GM12865 (cell line): ENCODE results near the gene C17orf67.

Experiments used
- DNase-seq: peaks from one replicate; pipeline ENCODE4 v3.0.0; 2010; ENCODE audit warnings: low read depth
- H3K4me3 ChIP-seq: 2 replicates; pipeline ENCODE4 v1.5.1; 2011; ENCODE audit warnings: mild to moderate bottlenecking, low read depth, low read length, control low read depth
- TF ChIP-seq, protein P1 (sequence below): IDR thresholded peaks from 2 replicates; pipeline ENCODE4 v1.5.1; 2011; ENCODE audit warnings: low read length, control low read depth, low read depth, inconsistent platforms; ENCODE audit not compliant: insufficient read depth; ENCODE audit errors: missing control alignments

C17orf67 gene

DNA sequence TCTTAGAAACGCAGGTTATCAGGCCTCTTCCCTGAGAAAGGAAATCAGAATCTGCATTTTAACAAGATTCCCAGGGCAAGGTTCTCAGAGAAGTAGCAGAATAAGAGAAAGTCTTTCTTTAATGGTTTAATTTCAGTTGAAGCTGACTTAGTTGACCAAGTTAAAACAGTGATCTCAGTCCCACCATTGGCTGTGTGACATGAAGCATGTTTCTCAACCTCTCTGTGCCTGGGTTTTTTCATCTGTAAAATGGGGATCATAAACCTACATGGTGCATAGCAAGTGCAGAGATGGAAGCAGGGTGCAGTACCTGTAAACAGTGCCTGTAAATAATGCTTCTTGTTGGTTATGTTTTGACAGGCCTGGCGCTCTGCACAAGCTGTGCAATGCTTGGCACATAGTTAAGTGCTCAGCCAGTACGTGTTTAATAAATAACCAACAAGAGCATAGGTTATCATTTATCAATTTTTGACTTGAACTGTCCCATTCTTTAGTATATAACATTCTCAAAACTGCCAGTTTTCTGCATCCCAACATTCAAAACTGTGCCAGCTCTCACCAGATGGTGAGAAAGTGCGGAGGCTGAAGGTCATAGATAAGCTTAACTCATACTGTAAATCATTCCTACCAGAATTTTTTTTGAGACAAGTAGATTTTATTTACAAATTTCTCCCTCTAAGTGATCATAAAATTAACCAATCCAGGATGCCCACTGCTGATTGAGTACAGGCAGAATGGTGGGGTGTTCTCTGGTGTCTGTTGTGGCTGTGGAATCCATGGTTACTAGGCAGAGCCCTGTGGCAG is 6.9 kb downstream of the C17orf67 start:
- no peak for DNase-seq
- no peak overlapping the region for H3K4me3 ChIP-seq
- TF ChIP-seq, protein P1, sequence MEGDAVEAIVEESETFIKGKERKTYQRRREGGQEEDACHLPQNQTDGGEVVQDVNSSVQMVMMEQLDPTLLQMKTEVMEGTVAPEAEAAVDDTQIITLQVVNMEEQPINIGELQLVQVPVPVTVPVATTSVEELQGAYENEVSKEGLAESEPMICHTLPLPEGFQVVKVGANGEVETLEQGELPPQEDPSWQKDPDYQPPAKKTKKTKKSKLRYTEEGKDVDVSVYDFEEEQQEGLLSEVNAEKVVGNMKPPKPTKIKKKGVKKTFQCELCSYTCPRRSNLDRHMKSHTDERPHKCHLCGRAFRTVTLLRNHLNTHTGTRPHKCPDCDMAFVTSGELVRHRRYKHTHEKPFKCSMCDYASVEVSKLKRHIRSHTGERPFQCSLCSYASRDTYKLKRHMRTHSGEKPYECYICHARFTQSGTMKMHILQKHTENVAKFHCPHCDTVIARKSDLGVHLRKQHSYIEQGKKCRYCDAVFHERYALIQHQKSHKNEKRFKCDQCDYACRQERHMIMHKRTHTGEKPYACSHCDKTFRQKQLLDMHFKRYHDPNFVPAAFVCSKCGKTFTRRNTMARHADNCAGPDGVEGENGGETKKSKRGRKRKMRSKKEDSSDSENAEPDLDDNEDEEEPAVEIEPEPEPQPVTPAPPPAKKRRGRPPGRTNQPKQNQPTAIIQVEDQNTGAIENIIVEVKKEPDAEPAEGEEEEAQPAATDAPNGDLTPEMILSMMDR = no peak

DNA sequence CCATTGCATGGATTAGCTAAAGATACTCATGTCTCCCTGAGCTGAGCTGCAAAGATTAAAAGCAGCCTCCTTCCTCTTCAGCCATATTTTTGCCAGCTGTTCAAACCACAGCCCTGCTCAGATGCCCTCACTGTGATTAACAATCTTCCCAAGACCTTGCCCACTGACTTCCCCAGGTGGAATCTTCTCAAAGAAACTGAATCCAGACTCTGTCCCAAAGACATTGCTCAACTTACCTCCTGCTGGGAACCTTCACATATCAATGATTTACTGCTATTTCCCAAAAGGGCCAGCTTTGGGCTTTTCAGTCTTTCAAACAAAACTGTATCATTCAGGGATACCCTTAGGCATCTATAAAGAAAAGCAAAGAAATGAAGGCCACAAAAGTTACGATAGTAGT is 9.2 kb downstream of the C17orf67 start:
- H3K4me3 ChIP-seq = no peak overlapping the region
- DNase-seq = no peak
- TF ChIP-seq, protein P1 = no peak

DNA sequence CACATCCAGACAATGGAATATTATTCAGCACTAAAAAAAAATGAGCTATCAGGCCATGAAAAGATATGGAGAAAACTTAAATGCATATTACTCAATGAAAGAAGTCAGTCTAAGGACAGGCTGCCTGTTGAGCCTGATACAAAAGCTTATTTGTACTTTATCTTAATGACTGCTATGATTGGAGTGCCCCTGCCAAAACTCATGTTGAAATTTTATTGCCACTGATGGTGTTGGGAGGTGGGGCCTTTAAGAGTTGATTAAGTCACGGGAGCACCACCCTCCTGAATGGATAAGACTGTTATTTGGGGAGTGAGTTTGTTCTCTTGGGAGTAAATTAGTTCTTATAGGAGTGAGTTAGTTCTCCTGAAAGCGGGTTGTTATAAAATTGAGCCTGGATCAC is 9.9 kb downstream of the C17orf67 start:
- no peak overlapping the region for H3K4me3 ChIP-seq
- DNase-seq = no peak
- TF ChIP-seq, protein P1 = no peak

DNA sequence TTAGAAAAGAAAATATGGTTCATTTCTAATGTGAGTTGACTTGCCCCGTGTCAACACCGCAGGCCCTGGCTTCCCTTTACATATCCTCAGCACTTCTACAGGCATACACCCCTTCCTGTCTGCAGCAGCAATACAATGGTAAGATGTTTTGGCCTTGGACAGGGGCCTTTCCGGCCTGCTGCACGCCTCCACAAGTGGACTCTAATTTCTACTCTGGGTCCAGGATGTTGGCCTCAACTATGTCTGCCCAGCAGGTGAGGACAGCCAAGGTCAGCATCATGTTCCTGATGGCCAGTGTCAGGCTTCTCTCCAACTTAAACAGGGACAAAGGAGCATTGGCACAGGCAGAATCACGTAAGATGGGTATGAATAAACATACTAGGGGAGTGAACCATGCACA is 11.0 kb downstream of the C17orf67 start:
- H3K4me3 ChIP-seq = no peak overlapping the region
- no peak for DNase-seq
- TF ChIP-seq, protein P1 = no peak

DNA sequence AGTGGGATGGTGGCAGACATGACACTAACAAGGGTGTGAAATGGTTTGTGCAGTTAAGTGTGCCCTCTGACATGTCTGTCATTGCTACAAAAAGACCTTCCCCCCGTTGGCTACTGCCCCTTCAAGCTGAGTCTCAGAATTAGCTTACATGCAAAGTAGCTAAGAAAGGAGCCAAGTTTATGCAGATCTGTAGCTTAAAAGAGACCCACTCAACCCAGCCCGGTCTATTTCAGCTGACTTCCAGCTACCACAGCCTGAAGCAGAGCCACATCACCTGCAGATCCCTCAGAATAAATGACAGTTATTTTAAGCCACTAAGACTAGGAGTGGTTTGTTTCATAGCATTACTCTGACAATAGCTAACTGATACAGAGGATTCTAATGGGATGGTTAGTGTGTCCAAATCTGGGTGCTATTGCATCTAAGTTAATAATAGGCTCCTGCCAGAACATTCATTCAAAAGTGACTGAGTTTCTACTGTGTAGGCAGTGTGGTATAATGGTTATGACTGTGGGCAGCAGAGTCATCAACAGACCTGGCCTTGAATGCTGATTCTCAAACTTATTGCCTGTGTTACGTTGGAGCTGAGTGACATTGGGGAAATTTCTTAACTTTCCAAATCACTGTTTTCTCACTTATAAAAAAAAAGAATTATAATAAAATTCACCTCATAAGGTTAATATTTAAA is 11.7 kb downstream of the C17orf67 start:
- H3K4me3 ChIP-seq = no peak overlapping the region
- DNase-seq = no peak
- TF ChIP-seq, protein P1 = no peak

DNA sequence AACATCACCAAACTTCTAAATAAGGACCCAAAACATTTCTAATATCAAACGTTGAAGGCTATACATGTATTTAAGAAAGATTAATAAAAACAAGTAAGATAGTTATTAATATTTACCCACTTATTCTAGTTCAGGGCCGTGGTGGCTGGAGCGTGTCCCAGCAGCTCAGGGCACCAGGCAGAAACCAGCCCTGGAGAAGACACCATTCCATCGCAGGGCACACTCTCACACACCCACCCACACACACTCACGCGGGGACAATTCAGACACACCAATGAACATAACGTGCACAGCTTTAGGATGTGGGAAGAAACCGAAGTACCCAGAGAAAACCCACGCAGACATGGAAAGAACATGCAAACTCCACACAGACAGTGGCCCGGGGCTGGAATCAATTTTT is 13.5 kb downstream of the C17orf67 start:
- H3K4me3 ChIP-seq = no peak overlapping the region
- TF ChIP-seq, protein P1 = no peak
- DNase-seq = no peak
